Hippocampal formation (tissue), 2 donors: Measurements from ENCODE around the gene TIMM23B.
"Not testable (repeated sequence)": the region's sequence is repeated elsewhere in the genome, so short reads cannot be mapped to it uniquely, and the experiment has no call there.

Experiments
- DNase-seq, 2 donors: peaks; one replicate each; lab custom pipeline; 2025; lab: John Stamatoyannopoulos, UW

The TIMM23B gene

DNA sequence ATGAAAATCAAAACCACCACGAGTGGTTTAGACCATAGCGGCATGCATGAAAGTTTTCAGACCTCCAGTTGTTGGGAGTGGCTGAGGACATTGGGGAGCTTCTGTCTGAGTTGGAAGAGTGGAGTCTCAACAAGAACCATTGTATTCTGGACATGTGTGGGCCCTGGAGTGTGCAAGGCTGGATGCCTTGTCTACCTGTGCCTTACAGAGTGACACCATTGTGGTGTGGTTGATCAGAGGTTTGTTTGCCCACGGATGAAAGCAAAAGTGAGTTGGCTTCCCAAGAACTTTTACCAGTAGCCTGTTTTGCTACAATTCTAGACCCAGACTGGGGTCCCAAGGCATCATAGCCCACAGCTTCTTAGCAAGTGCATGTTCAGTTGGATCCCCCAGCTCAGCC lies 35.9 kb downstream of the TIMM23B start:
- not testable (repeated sequence) for DNase-seq

GRCh38 chr10:49987207-49987606 lies 45.4 kb downstream of the TIMM23B start:
- DNase-seq, result not testable (repeated sequence)

DNA sequence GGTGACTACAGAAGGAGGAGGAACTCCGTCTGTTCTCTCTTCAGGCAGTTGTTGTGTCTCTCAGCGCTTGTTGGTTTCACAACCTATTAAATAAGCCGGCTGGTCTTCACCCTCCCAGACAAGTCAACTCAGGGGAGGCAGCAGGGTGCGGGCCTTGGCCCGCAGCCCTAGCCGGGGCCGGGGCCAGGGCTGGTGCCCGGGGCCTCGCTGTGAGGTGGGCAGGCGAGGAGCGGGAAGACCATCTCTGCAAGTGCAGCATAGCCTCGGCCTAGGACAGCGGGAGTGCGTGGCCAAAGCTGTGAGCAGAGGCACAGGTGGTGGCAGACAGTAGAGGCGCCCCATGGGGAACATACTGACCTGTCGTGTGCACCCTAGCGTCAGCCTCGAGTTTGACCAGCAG lies 46.5 kb downstream of the TIMM23B start, which contains the start of gene AGAP6:
Gene AGAP6 (plus strand): TSS at position 31 of the 400 bp plus-strand sequence. CDS start 310 bp downstream, at position 341.
- not testable (repeated sequence) for DNase-seq

DNA sequence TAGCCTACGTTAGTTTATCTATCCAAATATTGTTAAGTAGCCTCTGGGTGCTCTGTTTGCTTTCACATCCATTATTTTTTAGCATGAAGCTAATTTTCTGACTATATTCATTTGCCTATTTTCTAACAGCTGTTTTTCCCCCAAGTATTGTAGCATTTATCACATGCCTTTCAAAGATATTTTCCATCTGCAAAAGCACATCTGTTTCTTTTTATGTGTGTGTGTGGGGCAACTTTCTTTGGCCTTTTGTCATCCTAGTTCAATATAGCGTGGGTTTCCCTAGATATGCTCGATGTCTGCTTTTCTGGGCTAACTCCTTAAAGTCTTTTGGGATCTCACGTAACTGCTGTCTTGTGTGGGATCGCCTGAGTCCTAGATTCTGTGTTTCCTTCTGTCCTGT lies 53.5 kb downstream of the TIMM23B start:
- DNase-seq, result not testable (repeated sequence)

DNA sequence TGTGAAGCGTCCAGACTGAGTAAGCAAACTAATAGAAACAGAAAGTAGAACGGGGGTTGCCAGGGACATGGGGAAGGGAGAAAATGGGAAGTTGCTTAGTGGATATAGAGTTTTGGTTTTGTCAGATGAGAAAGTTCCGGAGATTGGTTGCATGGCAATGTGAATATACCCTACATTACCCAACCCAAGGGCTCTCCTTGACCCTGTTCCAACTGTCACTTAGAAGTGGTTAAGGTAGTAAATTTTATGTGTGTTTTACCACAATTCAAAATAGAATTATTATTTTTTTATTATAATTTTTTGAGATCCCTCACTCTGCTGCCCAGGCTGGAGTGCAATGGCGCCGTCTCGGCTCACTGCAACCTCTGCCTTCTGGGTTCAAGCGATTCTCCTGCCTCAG lies 72.2 kb downstream of the TIMM23B start:
- not testable (repeated sequence) for DNase-seq

DNA sequence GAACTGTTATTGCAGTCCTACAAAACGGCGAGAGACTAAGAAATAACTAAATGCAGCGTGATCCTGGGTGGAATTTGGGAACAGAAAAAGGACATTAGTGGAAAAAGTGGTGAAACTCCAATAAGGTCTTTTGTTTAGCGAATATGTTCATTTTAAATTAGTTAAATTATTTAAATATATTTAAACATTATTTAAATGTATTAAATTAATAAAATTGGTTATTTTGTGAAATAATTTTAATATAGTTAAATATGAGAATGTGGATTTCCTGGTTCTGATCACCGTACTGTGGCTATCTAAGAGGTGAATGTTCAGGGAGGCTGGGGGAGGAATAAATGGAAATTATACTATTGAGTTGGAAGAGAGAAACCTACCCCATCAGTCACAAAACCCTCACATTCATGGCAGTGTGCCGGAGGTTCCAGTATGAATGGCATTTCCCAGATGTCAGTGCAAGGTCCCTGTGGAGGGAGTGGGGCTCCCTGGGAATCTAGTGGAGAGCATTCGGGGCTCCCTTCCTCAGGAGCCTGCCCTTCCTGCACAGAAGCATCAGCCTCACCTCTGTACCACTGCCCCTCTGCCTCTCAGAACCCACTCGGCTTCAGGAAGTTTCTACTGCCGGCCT lies 73.9 kb downstream of the TIMM23B start:
- DNase-seq, result not testable (repeated sequence)

- DNase-seq, result not testable (repeated sequence)
Observed at GRCh38 chr10:50016926-50017325, 75.1 kb downstream of the TIMM23B start.

GRCh38 chr10:50017646-50018045 lies 75.8 kb downstream of the TIMM23B start:
- not testable (repeated sequence) for DNase-seq

GRCh38 chr10:50019279-50019678 lies 77.4 kb downstream of the TIMM23B start:
- not testable (repeated sequence) for DNase-seq

GRCh38 chr10:50020451-50021024 lies 78.7 kb downstream of the TIMM23B start:
- DNase-seq, result not testable (repeated sequence)

- no peak for DNase-seq
Observed at GRCh38 chr10:50021646-50022045, 79.8 kb downstream of the TIMM23B start.
